Prostate gland (tissue), 2 donors: Measurements from ENCODE around the gene CCDC71L. TPM values are rescaled to one million over a fixed set of nuclear protein-coding genes. Genes with fewer than 3 reads are reported as not detected.

Experiments
- DNase-seq: peaks from one replicate; pipeline ENCODE4 v3.0.0-alpha.2; 2019; ENCODE audit warnings: low spot score
- H3K27ac ChIP-seq, 2 donors: fragments of 200-600 bp; sonication (generic); 2 replicates each; pipeline ENCODE4 v1.5.1; 2017 to 2019
- H3K27me3 ChIP-seq: fragments of 200-600 bp; sonication (generic); replicated peaks from 2 replicates; pipeline ENCODE4 v1.5.1; 2019; ENCODE audit not compliant: insufficient read depth
- H3K36me3 ChIP-seq, 2 donors: fragments of 200-600 bp; sonication (generic); 1 replicate in 1 of 2; 2 replicates in 1 of 2; pipeline versions ENCODE4 v1.5.1 to v1.8.1; 2017 to 2019
- H3K4me1 ChIP-seq: fragments of 200-600 bp; sonication (generic); replicated peaks from 2 replicates; pipeline ENCODE4 v1.5.1; 2019
- H3K4me3 ChIP-seq, 2 donors: fragments of 200-600 bp; sonication (generic); 2 replicates each; pipeline ENCODE4 v1.5.1; 2017 to 2019
- H3K9me3 ChIP-seq: fragments of 200-600 bp; sonication (generic); 2 replicates; pipeline ENCODE4 v1.5.1; 2017
- CTCF ChIP-seq, 4 experiments: fragments of 200-600 bp in 2 of 4; fragments of 450-650 bp in 2 of 4; sonication (generic) in 2 of 4; IDR thresholded peaks; 1 replicate in 3 of 4; 2 replicates in 1 of 4; pipeline ENCODE4 v1.5.1; 2016 to 2019; ENCODE audit warnings: antibody characterized with exemption in 4 of 4, mild to moderate bottlenecking in 2 of 4, moderate library complexity in 2 of 4
- POLR2A ChIP-seq: fragments of 450-650 bp; IDR thresholded peaks from one replicate; pipeline ENCODE4 v1.6.1; 2016; ENCODE audit warnings: antibody characterized with exemption, mild to moderate bottlenecking
- POLR2AphosphoS5 ChIP-seq: sonication (generic); formaldehyde crosslinking; IDR thresholded peaks from one replicate; pipeline ENCODE4 v1.6.1; 2017; ENCODE audit warnings: antibody characterized with exemption
- WGBS: methylation state at CpG from one replicate; pipeline ENCODE4 v1.1.5; 2018; 5-methylcytosine and 5-hydroxymethylcytosine counted together
- intact Hi-C: fragments of 100-400 bp; cut with DNase I; formaldehyde crosslinking; loops from one replicate; pipeline ENCODE4 v1.14.2; 2022
- total RNA-seq, 2 donors: library from RNA; depleted of rRNA; stranded (reverse); fragments of >200 nt; gene quantifications; one replicate each; pipeline ENCODE4 v1.1.0, GENCODE V29; 2016

The CCDC71L gene
- total RNA-seq, 2 donors from 2014 or later = 10.1 to 24.2 TPM

- 50% methylated on average over 6 of the region's 6 CpGs for WGBS
- intact Hi-C loops = no loop called here
Observed at GRCh38 chr7:106610996-106611886, 49.7 kb downstream of the CCDC71L start.

GRCh38 chr7:106609416-106609815 lies 51.5 kb downstream of the CCDC71L start:
- WGBS = 97% methylated on average over 5 of the region's 5 CpGs
- H3K4me3 ChIP-seq = no peak overlapping the region
- H3K36me3 ChIP-seq = no peaks in the 10 kb centered on the region
- H3K4me1 ChIP-seq = no peaks in the 10 kb centered on the region
- no peak overlapping the region for H3K27ac ChIP-seq
- intact Hi-C loops = no loop called here
- no peaks in the 10 kb centered on the region for H3K27me3 ChIP-seq
- no peak for DNase-seq
- no peaks in the 10 kb centered on the region for H3K9me3 ChIP-seq
- TF ChIP-seq POLR2AphosphoS5 (no peak), CTCF (IDR thresholded peaks at IDR 0.05) (no peak), POLR2A (no peak)

More at GRCh38 chr7:106610996-106611886, 49.7 kb downstream of the CCDC71L start:
- no peaks in the 10 kb centered on the region for H3K27me3 ChIP-seq
- no peaks in the 10 kb centered on the region for H3K4me1 ChIP-seq
- H3K36me3 ChIP-seq = no peaks in the 10 kb centered on the region
- no peak for DNase-seq
- no peak overlapping the region for H3K4me3 ChIP-seq
- H3K27ac ChIP-seq = no peak overlapping the region
- H3K9me3 ChIP-seq = no peaks in the 10 kb centered on the region
- no peak for TF ChIP-seq CTCF (IDR thresholded peaks at IDR 0.05)
- no peak for TF ChIP-seq POLR2A
- no peak for TF ChIP-seq POLR2AphosphoS5

- Histone ChIP-seq H3K27me3 (no peaks in the 10 kb centered on the region), H3K36me3 (no peaks in the 10 kb centered on the region), H3K27ac (no peak overlapping the region), H3K9me3 (no peaks in the 10 kb centered on the region), H3K4me1 (no peaks in the 10 kb centered on the region), H3K4me3 (no peak overlapping the region)
- intact Hi-C loops = no loop called here
- TF ChIP-seq POLR2A (no peak), CTCF (IDR thresholded peaks at IDR 0.05) (no peak), POLR2AphosphoS5 (no peak)
- WGBS = 82% methylated on average over 1 of the region's 1 CpG
- DNase-seq = no peak
Observed at GRCh38 chr7:106608661-106609060, 52.3 kb downstream of the CCDC71L start.

Other genes starting within 250 kb of the CCDC71L start
- 1 to 10 TPM in 1 of 2 donors, under 1 TPM in 1; 0.87 to 5.1 TPM for gene PIK3CG, start 204.1 kb upstream of the CCDC71L start, total RNA-seq